ENCODE data around the gene SIGLEC8. TPM values are rescaled to one million over a fixed set of nuclear protein-coding genes. Genes with fewer than 3 reads are reported as not detected.

Gene SIGLEC8
- total and polyA plus RNA-seq, 10 of the 15 experiments (the other 5 are each of a cell fraction or from before 2014, with no cell fraction given): not detected

DNA sequence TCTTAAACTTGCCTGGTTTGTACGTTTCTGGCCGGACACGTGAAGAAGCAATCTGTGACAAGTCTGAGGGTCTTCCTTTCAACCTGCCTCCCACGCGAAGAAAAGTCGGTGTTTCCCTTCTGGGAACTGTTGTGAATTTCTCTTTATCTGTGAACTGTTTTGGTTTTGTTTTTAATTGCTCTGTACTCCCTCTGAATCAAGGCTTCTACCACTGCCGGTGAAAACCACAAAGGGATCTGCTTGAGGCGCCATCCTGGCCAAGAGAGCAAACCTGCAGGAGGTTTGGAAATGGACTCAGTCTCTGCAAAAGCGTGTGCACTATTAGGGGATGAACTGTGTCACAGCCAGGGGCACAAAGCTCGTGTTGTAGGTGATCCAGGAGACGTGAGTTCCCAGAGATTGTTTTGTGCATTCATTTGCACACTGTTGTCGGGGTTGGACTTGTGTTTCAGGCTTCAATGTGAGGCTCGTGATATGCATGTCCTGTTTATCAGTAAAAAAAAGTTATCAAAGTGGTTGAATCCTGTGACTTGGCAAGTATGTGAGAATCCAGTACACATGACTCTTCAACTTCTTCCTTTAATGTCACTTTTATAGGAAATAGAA is 9.7 kb downstream of the SIGLEC8 start:
- SMC1A ChIA-PET (ENCODE audit: uncharacterized antibody, unreplicated experiment): interaction anchor here (1.7 to 2.3 kb wide), 2 partner anchors 31 to 53 kb away, joined by 4 to 8 read pairs; partner anchors contain the start of gene SIGLEC10
- TF ChIP-seq CREM (IDR thresholded peaks at IDR 0.05; ENCODE audit: low read depth): no peak
- no peak for TF ChIP-seq CBX3 (IDR thresholded peaks at IDR 0.05; ENCODE audit: borderline replicate concordance, low read depth)
- TF ChIP-seq RUNX3 (IDR thresholded peaks at IDR 0.05; ENCODE audit: low read length): peak; percentile 41
- TF ChIP-seq ATF7 (IDR thresholded peaks at IDR 0.05; ENCODE audit: low read depth): no peak
- peak in 1 of 2 experiments; percentile 28; a peak in 1 of 3 replicates for TF ChIP-seq EGR1 (IDR thresholded peaks at IDR 0.05; ENCODE audit: borderline replicate concordance in 1 of 2, low read depth in 2 of 2, low read length in 2 of 2)
- TF ChIP-seq, protein P1, sequence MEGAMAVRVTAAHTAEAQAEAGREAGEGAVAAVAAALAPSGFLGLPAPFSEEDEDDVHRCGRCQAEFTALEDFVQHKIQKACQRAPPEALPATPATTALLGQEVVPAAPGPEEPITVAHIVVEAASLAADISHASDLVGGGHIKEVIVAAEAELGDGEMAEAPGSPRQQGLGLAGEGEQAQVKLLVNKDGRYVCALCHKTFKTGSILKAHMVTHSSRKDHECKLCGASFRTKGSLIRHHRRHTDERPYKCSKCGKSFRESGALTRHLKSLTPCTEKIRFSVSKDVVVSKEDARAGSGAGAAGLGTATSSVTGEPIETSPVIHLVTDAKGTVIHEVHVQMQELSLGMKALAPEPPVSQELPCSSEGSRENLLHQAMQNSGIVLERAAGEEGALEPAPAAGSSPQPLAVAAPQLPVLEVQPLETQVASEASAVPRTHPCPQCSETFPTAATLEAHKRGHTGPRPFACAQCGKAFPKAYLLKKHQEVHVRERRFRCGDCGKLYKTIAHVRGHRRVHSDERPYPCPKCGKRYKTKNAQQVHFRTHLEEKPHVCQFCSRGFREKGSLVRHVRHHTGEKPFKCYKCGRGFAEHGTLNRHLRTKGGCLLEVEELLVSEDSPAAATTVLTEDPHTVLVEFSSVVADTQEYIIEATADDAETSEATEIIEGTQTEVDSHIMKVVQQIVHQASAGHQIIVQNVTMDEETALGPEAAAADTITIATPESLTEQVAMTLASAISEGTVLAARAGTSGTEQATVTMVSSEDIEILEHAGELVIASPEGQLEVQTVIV (IDR thresholded peaks at IDR 0.05; ENCODE audit: borderline replicate concordance, partially characterized antibody): no peak
- TF ChIP-seq NRF1 (conservative IDR thresholded peaks at IDR 0.05; ENCODE audit: low read depth, low read length): no peak
- 0 out of 4 replicates have a peak, but pooled peaks of 1 of the 2 experiments have one; percentile 28 for TF ChIP-seq BHLHE40 (IDR thresholded peaks at IDR 0.05; ENCODE audit: borderline replicate concordance in 1 of 2, low read depth in 2 of 2, low read length in 1 of 2)
- TF ChIP-seq HCFC1 (IDR thresholded peaks at IDR 0.05; ENCODE audit: low read length): no peak
- TF ChIP-seq PML (IDR thresholded peaks at IDR 0.05; ENCODE audit: low read length): no peak
- TF ChIP-seq JUNB (IDR thresholded peaks at IDR 0.05): no peak
- peak in 1 of 2 experiments; percentile 17; a peak in 1 of 4 replicates for TF ChIP-seq IKZF2 (IDR thresholded peaks at IDR 0.05)
- POLR2A ChIA-PET: interaction anchor here (1.1 kb wide), 1 partner anchor 52 kb away, joined by 3 read pairs; no protein-coding TSS in a partner anchor
- H4K20me1 ChIP-seq (ENCODE audit: control insufficient read depth, insufficient read depth): no peaks in the 10 kb centered on the region
- RAD21 ChIA-PET (ENCODE audit: unreplicated experiment): no interaction called here
- H3K9ac ChIP-seq (ENCODE audit: control insufficient read depth, insufficient read depth, low read length): no peak overlapping the region
- peak overlapping the region; percentile 2 for H3K4me2 ChIP-seq (ENCODE audit: control insufficient read depth, insufficient read depth)
- no peaks in the 10 kb centered on the region; the same call in 2 of the 3 replicates for H3K9me3 ChIP-seq (replicated peaks; ENCODE audit: control insufficient read depth, insufficient read depth, low read length)
- ATAC-seq: no peak
- H3K27ac ChIP-seq (ENCODE audit: control insufficient read depth, insufficient read depth): no peak overlapping the region
- no peak for DNase-seq (ENCODE audit: low read depth, low spot score)
- intact Hi-C loops (cut with micrococcal nuclease; ENCODE audit: unreplicated experiment) (no loop called here), in situ Hi-C loops (cut with MboI) (no loop called here)
- H3K4me1 ChIP-seq (ENCODE audit: control insufficient read depth, insufficient read depth, low read length): peaks cover 5% of the 10 kb centered on the region; the same call in 1 of the 2 replicates
- 11% methylated on average over 13 of the region's 13 CpGs for WGBS (ENCODE audit: insufficient coverage, insufficient replicate concordance, low lambda C conversion rate, missing lambda C conversion rate)
- no peak for FAIRE-seq
- H2AFZ ChIP-seq (ENCODE audit: control insufficient read depth, low read depth, low read length): no peak overlapping the region
- H3K79me2 ChIP-seq (ENCODE audit: control insufficient read depth, insufficient read depth, low read length): no peaks in the 10 kb centered on the region
- CTCF ChIA-PET: interaction anchor here (1.2 to 1.5 kb wide), 2 partner anchors 10 to 209 kb away, joined by 3 to 4 read pairs; no protein-coding TSS in a partner anchor
- no TSS peak for BruUV-seq (replicated peaks)
- no peak overlapping the region for H3K4me3 ChIP-seq
- no peaks in the 10 kb centered on the region for H3K36me3 ChIP-seq (ENCODE audit: control insufficient read depth in 2 of 2, insufficient read depth in 2 of 2, low read length in 1 of 2)
- H3K27me3 ChIP-seq (replicated peaks in 1 of 2; ENCODE audit: control insufficient read depth in 2 of 2, insufficient read depth in 2 of 2, low read length in 1 of 2): no peaks in the 10 kb centered on the region; a peak in 1 of 4 replicates
